ENCODE measurements around the gene RANBP9.

DNA sequence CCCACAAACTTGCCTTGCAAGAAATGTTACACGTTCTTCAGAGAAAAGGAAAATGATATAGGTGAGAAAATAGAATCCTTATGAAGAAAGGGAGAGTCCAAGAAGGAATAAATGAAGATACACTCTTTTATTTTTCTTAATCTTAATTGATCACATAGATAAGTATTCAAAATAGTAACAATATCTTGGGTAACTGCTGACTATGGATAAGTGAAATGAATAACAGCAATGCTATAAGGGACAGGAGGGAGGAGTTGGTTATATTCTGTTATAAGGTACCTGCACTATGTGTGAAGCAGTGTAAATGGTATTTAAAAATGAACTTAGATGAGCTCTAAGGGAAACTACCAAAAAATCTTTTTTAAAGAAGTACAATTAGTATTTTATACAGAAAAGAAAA is 38.3 kb downstream of the RANBP9 start:
- TF ChIP-seq, protein P1, sequence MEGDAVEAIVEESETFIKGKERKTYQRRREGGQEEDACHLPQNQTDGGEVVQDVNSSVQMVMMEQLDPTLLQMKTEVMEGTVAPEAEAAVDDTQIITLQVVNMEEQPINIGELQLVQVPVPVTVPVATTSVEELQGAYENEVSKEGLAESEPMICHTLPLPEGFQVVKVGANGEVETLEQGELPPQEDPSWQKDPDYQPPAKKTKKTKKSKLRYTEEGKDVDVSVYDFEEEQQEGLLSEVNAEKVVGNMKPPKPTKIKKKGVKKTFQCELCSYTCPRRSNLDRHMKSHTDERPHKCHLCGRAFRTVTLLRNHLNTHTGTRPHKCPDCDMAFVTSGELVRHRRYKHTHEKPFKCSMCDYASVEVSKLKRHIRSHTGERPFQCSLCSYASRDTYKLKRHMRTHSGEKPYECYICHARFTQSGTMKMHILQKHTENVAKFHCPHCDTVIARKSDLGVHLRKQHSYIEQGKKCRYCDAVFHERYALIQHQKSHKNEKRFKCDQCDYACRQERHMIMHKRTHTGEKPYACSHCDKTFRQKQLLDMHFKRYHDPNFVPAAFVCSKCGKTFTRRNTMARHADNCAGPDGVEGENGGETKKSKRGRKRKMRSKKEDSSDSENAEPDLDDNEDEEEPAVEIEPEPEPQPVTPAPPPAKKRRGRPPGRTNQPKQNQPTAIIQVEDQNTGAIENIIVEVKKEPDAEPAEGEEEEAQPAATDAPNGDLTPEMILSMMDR (IDR thresholded peaks at IDR 0.05 in 4 of 5, conservative IDR thresholded peaks at IDR 0.05 in 1 of 5) = no peak
- no peak for TF ChIP-seq POLR2A (IDR thresholded peaks at IDR 0.05)

Data from gastrocnemius medialis (tissue), 4 donors.